GM19025 (cell line): ENCODE measurements around the gene RPS6KB1.
"Not testable (repeated sequence)": the region's sequence is repeated elsewhere in the genome, so short reads cannot be mapped to it uniquely, and the experiment has no call there.

Experiments used
- ATAC-seq: cut with Tn5 transposase; IDR thresholded peaks from one replicate; pipeline ENCODE4 v1.9.1; 2021; ENCODE audit warnings: mild to moderate bottlenecking, low read depth, moderate library complexity; ENCODE audit not compliant: unreplicated experiment

Gene RPS6KB1

DNA sequence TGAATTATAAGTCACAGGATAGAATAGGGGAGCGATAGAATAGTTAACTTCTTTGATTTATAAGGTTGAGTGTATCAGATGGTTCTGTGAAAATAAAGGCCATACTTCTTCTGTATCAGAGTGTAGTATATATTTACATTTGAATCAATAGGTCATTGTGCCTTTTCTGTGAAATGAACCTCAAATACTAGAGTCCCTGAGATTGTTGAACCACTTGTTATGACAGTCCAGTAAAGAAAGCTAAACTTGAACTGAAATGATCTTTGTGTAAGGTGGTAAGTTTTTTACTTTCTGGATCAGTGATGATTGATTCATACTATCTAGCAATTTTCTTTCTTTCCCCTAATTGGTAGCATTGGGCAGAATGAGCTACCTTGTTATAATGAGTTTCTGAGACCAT, 40.4 kb downstream of the RPS6KB1 start:
- ATAC-seq: not testable (repeated sequence)

GRCh38 chr17:59940697-59941096, 47.8 kb downstream of the RPS6KB1 start:
- not testable (repeated sequence) for ATAC-seq

GRCh38 chr17:59941131-59941530, 48.2 kb downstream of the RPS6KB1 start:
- ATAC-seq: no peak

- ATAC-seq: not testable (repeated sequence)
These were observed 53.5 kb downstream of the RPS6KB1 start for GRCh38 chr17:59946433-59946832.

GRCh38 chr17:59947310-59947709, 54.4 kb downstream of the RPS6KB1 start:
- ATAC-seq: not testable (repeated sequence)

- ATAC-seq: no peak
These were observed 57.1 kb downstream of the RPS6KB1 start for GRCh38 chr17:59950049-59950448.

DNA sequence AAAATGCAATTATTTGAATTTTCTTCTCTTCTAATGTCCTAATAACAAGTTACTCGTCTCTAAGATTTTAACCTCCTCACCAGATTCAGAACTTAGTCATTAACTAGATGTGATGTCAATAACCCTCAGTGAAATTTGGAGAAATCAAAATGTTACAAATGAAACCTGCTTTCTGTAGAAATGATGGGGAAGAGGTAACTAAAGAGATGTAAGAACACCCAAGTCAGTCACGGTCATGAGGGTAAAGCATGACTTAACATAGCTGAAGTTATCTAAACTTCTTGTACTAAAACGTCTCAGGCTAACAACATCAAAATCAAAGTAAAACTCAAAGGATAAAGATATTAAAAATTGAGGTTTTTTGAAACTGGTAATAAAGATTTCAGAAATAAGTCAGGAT, 61.9 kb downstream of the RPS6KB1 start:
- no peak for ATAC-seq

GRCh38 chr17:59959574-59959973, 66.7 kb downstream of the RPS6KB1 start:
- ATAC-seq: not testable (repeated sequence)

DNA sequence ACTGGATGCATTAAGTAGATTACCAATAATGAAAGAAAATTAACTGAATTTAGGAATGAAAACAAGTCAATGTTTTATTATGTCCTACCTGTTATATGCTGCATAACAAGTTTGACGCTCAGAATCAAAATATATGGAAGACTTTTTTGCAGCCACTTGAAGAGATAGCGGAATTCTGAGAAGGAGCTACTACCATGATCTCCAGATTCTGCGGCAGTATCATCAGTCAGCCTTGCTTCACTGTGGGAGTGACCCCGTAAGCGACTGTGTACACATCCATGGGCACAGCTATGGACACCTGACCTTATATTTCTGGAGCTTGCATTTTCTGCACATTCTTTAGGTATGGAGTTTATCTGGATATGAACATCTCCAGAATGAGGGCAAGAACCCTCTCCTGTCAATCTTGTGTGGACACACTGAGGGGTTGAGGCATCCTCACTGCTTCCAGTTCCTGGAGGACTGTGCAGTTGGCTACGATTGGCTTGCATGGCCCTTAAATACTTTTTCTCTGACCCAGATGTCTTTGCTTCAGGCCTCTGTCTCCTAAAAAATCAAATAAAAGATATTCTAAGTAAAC, 69.9 kb downstream of the RPS6KB1 start:
- no peak for ATAC-seq

DNA sequence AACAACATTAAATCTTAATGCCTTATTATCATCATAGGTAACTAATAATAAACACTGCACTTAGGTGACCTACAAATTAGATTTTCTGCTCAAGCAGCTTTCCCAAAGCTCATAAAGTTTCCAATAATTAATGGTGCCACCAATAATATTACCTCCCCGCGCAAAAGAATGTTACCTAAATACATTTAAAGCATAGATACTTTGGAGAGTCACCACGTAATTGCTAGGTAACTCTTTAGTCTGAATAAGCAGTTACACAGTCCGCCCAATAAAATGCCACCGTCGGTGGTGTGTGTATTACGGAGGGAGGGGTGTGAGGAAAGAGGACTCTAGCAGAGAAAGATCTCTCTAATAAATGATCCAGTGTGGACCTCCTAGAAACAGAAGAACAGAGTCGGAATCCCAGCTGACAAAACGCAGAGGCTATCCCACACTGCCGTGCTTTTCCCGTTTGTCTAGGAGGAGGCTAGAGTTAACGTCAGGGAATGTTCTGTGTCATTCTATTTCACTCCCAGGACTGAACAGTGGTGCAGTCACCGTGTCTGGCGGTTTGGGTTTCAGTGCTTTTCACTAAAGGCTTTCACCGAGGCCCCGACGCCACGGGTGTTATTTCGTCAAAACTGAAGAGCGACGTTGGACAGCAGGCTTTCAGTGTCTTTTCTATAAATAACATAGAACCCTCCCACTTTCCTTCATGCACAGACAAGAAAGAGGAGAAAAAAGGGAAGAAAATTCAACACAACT, 71.0 kb downstream of the RPS6KB1 start:
- ATAC-seq: peak; percentile 19

DNA sequence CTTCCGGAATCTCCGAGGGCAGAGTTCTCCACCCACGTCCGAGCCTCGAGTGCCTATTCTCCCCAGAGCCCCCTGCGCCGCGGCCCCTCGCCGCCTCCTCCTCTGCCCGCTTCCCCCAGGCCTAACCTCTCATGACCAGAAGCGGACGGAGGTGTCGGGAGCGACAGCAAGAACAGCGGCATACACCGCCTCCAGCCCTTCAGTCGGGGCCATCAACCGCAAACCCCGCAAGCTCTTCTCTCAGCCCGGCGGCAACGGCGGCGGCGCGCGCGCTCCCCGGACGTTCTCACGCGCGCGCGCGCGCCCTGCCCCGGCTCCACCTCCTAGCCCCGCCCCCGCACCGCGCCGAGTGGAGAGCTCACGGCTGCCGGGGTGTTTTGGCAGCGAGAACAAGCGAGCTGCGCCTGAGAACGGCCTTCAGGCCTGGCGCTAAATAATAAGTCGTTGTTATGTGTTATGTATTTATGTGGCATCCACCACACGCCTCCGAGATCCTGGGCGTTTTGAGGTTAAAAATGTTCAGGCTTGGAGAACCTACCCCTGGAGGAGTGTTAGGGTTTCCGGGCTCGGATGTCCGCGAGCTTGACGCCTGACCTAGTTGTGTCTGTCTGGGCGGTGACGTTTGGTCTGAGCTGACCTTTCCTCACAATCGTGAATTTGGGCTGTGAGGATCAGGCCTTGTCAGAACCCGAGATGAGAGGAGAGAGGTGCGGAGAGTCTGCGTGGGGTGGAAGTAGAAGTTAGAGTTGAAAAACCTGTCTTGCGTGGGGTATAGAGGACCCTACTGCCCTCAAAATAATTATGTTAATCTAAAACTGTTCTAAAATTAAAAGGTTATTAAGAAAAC, 71.8 kb downstream of the RPS6KB1 start, which contains the start of gene RNFT1:
Gene RNFT1 (minus strand): TSS at position 259 of the 847 bp plus-strand sequence. CDS start 77 bp downstream, at position 182.
- ATAC-seq: peak; percentile 88

- not testable (repeated sequence) for ATAC-seq
These were observed 78.8 kb downstream of the RPS6KB1 start for GRCh38 chr17:59971771-59972170.

DNA sequence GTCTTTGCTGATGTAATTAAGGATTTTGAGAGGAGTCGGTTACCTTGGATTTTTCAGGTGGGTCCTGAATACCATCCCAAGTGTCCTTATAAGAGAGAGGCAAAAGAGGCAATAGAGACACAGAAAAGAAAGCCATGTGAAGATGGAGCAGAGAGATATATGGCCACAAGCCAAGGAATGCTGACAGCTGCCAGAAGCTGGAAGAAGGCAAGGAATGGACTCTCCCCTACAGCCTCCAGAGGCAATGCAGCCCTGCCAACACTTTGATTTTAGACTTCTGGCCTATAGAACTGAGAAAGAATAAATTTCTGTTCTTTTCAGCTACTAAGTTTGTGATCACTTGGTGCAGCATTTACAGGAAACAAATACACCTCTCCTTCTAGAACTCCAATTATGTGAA, 79.9 kb downstream of the RPS6KB1 start:
- no peak for ATAC-seq

- not testable (repeated sequence) for ATAC-seq
These were observed 80.6 kb downstream of the RPS6KB1 start for GRCh38 chr17:59973483-59973882.

GRCh38 chr17:59975166-59975565, 82.2 kb downstream of the RPS6KB1 start:
- ATAC-seq: not testable (repeated sequence)

DNA sequence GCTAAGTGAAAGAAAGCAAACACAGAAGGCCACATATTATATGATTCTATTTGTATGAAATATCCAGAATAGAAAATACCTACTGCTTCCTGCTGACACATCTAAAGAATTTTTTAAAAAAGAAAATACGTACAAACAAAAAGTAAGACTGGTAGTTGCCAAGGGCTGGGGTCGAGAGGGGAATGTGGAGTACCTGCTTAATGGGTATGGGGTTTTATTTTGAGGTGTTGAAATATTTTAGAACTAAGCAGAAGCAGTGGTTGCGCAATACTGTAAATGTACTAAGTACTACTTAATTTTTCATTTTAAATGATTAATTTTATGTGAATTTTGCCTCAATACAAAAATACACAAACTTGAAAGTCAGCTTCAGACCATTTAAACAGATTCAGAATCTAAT, 103.7 kb downstream of the RPS6KB1 start:
- ATAC-seq: not testable (repeated sequence)
